Activated naive CD8-positive, alpha-beta T cell treated with anti-CD3 and anti-CD28 coated beads, Interleukin-2, amount 50 U/mL, for 16 hours (primary cell): ENCODE results near the gene RNF115.
A peak's percentile ranks its signal among the peaks of the same experiment; 100 is the strongest.
"Not testable (repeated sequence)": the region's sequence is repeated elsewhere in the genome, so short reads cannot be mapped to it uniquely, and the experiment has no call there.

Experiments used
- DNase-seq: peaks from one replicate; pipeline ENCODE4 v3.0.0-alpha.2; 2020; ENCODE audit warnings: low read depth, low spot score

Gene RNF115

DNA sequence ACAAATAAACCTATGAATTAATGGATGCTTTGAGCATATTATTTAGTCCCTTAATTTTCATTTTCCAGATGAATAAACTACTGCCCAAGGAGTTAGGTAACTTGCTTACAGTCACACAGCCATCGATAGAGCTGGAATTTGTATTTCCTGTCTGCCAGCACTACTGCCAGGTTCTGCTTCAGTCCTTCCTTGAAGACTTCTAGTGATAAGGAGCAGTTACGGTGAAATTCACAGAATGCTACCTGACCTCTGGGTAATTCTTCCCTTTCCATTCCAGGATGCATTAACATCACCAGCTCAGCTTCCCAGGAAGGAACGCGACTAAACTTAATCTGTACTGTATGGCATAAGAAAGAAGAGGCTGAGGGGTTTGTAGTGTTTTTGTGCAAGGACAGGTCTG lies 93.4 kb downstream of the RNF115 start:
- DNase-seq, result no peak

DNA sequence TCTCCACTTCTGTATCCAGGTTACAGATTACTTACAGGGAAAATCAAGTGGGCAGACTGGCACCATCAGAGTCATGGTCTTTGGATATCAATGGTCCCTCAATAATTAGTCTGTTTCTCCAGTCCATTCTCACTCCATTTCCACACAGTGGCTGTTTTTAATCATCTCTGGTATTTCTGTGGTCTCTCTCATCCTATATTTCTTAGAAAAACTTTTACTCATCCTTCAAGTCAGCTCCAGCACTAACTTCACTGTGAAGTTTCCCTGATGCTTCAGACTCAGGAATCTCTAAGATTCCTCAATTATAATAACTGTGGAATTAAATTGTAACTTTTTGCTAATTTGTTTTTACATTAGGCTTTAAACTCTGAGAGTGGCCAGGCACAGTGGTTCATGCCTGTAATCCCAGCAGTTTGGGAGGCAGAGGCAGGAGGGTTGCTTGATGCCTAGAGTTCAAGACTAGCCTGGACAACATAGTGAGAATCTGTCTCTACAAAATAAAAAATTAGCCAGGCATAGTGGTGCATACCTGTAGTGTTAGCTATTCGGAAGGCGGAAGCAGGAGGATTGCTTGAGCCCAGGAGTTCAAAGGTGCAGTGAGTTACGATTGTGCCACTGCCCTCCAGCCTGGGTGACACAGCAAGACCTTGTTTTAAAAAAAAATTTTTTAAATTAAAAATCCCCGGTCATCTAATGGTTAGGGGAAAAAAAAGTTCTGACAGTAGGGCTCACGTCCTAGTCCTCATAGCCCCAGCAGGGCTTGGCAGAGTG lies 94.0 kb downstream of the RNF115 start:
- no peak for DNase-seq

DNA sequence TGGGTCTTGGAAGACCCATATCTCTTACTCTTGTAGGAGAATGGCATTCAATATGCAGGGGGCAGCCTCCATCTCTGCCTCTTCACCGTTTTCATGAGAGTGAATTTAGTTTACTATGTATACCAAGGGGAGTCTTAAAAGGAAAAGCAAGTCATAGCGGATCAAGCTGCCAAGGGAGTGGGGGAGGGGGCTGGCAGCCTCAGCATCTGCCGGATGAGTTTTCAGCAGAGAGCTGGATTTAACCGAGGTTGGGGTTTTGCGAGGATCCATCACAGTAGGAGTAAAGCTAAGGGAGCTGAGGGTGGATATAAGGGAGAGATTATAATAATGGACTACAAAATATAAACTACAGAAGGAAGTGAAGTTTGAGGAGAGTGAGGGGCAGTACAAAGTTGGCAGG lies 94.7 kb downstream of the RNF115 start:
- DNase-seq, result no peak

DNA sequence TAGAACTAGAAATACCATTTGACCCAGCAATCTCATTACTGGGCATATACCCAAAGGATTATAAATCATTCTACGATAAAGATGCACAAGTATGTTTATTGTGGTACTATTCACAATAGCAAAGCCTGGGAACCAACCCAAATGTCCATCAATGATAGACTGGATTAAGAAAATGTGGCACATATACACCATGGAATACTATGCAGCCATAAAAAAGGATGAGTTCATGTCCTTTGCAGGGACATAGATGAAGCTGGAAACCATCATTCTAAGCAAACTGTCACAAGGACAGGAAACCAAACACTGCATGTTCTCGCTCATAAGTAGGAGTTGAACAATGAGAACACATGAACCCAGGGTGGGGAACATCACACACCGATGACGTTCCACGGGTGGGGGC lies 97.7 kb downstream of the RNF115 start:
- not testable (repeated sequence) for DNase-seq

DNA sequence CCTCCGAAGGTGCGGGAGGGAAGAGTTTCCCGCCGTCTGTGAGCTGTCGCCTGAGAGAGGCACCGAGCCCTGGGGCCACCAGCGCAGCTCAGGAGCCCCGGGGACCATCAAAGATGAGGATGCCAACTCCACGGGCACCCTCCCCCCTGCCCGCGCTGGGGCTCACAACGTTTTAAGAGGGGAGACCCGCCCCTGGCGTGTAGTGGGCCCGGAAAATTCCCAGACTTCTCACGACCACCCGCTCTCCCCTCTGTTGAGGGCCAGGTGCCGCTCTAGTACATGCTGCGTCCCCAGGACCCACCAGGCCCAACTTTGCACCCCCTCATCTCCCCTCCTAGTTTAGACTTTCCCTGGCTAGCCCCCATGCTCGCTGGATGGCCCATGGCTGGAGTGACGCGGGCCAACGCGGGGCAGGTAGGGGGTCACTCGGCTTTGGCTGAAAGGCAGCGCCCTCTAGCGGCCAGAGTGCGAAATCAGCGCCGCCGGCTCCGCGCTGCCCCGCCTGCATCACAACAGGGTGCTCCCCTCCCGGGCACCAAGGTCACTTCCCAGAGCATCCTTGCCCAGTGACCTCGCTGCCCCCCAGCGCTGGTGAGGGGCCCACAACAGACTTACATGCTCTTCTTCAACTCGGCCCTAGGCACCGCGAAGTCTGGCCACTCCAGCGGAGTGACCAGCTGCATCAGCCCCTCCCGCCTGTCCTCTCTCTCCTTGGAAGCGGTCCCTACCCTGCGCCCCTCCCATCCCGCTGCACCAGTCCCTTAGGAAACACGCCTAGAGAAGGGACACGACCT lies 102.8 kb downstream of the RNF115 start:
- DNase-seq, result peak; percentile 42

DNA sequence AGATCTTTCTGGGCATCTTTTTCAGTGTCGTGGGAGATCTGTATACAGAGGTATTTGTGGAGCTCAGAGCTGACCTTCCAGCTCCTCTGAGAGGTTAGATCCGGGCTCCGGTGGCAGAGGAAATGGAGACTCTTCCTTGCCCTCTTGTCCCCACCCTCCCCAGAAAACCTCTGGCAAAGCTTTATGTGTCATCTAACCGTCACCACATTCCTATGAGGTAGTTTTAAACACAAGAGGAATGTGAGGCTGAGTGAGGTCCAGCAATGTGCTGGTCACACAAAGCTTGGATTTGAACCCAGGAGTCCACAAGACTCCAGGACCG lies 103.4 kb downstream of the RNF115 start:
- no peak for DNase-seq

DNA sequence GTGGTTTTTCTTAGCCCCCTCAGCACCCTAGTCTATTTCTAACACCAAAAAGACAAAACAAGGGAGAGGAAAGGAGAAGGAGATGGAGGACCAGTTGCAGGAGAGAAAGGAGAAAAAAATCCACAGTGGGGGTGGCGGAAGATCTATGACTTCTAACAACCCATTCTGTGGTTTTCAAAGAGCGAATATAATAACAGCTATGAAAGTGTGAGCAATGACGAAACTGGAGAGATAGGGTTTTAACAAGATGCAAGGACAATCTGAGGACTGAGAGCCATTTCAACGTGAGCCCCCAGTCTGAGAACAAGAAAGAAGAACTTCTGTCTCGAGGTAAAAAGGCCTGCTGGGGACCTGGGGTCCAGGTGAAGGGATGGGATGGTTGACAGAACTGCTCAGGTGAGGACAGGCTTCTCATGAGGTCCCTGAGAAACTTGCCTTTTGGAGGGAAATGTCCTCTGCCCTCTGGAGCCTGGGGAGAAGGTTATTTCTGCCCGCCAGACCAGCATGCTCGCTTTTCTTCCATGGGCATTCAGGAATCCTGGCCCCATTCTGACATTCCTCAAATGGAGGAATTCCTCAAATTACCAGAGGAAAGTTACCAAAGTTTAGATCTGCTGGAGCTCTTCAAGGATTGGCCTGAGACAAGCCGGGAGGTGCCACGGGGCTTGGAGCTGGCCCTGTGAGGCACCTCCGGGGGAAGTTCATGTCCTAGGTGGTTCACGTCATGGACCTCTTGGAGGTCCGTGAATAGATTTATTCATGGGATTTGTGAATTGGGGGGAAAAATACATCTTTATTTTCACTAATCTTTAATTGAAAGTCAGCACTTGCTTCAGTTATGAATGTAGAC lies 104.4 kb downstream of the RNF115 start, which contains the start of gene CD160:
TSS of gene CD160 (plus strand) at position 270 of the 850 bp plus-strand sequence. CDS start 8,829 bp downstream, outside the sequence.
- DNase-seq, result no peak

DNA sequence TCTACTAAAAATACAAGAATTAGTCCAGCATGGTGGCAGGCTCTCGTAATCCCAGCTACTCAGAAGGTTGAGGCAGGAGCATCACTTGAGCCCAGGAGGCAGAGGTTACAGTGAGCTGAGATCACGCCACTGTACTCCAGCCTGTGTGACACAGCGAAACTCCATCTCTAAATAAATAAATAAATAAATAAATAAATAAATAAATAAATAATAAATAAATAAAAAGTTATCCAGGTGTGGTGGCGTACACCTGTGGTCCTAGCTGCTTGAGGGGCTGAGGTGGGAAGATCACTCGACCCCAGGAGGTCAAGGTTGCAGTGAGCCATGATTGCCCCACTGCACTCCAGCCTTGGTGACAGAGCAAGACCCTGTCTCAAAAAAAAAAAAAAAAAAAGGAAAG lies 105.4 kb downstream of the RNF115 start:
- not testable (repeated sequence) for DNase-seq

DNA sequence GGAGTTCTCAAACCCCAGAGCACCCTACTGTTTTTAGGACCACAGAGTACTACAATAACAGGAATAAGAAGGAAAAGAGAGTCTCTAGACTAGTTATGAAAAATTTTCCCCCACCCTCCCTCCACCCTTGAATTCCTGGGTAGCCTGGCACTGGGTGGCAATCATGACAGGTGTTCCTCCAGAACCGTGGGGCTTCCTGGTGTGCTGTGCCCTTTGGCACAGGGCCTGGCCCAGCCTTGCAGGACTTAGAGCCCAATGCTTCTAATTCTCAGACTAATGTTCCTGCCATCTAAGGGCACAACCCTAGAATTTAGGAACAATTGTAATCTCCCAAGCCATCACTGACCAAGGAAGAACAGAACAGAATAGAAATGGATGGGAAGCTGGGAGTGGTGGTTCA lies 106.1 kb downstream of the RNF115 start:
- DNase-seq, result no peak

DNA sequence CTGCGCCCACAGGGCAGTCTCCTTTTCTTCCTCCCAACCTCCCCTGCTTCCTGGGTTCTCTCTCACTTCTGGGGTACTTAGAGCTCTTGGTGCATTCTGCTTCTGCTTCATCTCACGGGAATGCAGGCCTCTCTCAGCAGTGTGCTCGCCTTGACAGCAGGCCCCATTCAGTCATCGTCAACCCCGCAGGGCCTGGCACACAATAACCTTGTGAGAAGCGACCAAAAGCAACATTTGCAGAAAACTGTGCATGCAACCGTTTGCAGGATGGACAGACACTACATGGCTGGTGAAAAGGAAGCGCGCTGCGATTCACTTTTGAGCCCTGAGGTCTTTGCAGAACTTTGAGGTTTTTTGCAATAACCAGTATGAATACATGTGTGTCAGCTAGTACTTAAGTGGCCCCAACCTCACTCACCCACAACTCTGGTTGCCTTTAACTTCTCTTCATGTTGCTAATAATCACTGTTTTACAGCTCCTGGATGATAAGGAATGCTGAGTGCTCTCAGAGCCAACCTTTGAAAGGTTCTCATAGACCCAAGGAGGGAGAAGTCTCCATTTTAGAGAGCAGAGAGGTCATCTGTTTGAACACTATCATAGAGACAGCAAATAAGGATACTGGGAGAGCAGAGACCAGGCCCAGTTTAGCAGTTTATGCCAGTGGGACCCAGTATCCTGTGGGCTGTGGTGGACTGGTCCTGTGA lies 107.1 kb downstream of the RNF115 start:
- no peak for DNase-seq

DNA sequence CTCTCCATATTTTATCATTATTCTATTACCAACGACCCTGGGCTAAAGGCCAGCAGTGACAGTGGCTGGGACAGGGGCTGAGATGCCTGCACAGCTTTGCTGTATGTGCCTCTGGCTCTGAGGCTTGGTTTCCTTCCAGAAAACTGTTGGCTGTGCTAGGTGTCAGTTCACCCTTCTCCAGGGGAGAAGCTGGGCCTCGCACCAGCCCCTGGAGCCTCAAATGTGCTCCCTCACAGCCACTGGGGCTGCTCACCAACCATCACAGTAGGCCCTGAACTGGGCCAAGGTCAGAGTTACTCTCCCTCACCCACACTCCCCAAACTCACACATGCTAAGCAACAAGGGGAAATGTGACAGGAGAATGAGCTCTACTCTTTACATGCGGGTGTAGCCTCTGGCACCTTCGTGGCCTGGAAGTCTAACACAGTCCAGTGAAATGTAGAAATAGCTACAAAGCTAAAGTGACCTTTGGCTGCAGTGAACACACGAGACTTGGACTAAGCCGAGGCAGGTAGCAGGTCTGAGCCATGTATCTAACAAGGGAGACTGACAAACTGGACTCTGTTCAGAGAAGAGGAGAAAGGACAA lies 109.3 kb downstream of the RNF115 start:
- DNase-seq, result no peak

DNA sequence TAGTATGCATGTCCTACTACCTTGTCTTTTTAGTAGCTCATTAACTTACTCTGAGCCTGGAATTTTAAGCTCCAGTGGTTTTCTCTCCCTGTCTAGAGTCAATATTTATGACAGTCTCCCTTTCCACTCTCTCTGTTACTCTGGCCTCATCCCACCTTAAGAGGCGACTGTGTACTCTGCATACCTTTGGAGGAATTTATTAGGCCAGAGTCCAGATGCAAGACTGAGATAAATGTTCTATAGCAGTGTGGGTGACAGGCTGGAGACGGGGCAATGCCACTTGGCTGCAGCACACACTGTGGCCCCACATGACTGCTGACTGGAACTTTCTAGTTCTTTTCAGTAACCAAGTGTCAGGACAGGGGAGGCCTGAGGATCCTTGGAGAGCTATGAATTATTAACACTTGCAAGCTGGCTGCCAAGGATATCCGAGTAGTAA lies 112.7 kb downstream of the RNF115 start:
- DNase-seq, result no peak

DNA sequence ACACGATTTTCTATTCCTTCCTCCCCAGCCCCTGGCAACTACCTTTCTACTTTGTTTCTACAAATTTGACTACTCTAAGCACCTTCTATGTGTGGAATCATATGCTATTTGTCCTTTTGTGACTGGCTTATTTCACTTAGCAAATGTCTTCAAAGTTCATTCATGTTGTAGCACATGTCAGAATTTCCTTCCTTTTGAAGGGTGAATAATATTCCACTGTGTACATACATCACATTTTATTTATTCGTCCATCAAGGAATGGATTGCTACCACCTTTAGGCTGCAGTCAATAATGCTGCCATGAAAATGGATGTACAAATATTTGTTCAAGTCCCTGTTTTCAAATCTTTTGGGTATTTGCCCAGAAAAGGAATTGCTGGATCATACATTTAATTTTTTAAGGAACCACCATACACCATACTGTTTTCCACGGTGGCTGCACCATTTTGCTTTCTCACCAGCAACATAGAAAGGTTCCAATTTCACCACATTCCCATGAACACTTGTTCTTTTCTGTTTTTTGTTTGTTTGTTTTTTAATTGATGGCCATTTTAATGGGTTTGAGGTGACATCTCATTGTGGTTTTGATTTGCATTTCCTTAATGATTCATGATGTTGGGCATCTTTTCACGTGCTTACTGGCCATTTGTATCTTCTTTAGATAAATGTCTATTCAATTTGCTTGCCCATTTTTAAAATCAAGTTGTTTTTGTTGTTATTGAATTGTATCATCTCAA lies 113.4 kb downstream of the RNF115 start:
- no peak for DNase-seq

DNA sequence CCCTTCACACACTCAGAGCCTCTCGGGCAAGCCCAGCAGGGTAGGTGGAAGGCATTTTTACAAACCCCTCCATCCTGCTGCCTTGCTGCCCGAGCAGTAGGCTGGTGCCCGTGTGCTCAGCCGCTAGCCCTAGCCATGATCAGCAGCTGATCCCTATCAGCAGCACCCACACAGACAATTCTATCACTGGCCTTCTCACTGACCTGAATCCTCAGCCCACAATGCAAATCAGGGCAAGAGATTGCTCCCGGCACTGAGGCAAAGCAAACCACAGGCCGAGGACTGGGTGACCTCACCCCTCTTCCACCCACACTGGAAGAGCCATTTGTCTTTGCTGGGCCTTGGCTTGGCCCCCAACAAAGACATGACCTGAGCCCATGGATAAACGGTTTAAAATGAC lies 115.8 kb downstream of the RNF115 start:
- no peak for DNase-seq

DNA sequence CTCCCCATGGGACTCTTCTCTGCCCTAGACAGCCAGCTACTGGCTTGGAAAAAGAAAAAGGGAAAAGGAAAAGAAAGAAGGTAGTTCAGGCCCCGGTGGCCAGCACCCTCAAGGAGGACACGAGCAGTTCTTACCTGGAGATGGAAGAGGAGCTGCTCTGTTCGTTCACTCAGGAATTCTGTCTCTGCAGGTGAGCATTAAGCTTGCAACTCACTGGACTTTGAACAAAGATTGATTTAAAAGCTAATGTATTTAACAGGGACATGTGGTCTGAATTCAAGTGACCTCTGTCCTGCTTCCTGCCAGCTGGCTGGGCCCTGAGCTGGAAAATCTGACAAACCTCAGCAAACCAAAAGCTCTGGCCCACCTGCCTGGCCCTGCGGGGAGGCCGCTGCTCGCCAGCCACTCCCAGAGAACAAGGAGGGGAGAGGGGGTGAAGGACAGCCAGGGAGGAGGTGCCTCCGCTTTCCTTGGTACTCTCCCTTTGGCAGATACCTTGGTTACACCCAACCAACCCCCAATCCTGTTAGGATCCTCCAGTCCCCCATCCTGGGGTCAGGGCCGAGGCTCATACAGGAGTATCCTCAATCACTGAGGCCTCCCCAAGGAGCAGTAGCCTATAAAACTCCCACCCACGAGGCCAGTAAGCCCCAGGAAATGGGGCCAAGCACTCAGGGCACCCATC lies 116.6 kb downstream of the RNF115 start, which contains the start of gene PDZK1:
TSS of gene PDZK1 (minus strand) at position 186 of the 685 bp plus-strand sequence. CDS start 19,347 bp downstream, outside the sequence.
- no peak for DNase-seq

DNA sequence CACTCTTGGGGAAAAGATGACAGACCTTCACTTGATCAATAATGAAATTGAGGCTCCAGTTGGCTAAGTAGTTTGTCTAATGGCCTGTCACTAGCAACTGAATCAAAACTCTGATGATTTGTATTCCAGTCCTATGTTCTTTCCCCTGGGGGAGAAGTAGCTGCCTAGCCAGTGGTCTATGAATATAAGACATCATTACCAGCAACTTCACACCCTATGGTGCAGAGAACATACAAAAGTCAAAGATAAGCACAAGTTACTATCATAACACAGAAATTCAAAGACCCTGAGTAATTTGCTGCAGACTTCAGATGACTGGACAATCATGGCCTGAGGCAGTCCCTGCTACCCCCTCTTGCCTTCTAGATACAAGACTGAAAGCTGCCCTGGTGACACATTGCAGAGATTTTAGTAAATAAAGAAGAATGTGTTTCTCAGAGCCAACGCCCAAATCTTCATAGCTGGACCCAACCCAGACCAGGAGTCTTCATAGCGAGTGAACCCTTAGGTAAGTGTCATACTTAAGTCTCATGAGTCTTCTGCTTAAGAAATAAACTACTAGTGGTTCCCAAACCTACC lies 117.7 kb downstream of the RNF115 start:
- DNase-seq, result no peak

DNA sequence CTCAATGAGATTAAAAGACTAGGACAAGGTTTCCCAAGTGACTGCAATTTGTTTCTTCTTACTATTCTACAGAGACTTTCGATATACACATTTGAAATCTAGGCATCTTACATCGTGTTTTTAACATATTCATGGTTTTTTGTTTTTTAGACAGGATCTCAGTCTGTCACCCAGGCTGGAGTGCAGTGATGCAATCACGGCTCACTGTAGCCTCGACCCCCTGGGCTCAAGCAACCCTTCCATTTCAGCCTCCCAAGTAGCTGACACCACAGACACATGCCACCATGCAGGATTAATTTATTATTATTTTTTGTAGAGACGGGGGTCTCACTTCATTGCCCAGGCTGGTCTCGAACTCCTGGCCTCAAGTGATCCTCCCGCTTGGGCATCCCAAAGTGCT lies 118.3 kb downstream of the RNF115 start:
- DNase-seq, result no peak

DNA sequence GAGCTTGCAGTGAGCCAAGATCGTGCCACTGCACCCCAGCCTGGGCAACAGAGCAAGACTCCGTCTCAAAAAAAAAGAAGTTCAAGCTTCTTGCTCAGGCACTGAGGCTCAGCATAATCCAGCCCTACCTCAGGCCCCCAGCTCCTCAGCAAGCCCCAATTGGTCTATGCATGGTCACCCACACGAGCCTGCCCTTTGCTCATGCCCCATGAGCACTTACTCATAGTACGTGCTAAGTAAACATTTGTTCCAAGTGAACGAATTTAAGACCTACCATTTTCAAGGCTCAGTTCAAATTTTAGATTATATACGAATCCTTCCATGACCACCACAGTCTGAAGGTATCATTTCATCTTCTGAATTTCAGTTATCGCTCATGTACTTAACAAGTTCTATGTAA lies 121.1 kb downstream of the RNF115 start:
- DNase-seq, result no peak

DNA sequence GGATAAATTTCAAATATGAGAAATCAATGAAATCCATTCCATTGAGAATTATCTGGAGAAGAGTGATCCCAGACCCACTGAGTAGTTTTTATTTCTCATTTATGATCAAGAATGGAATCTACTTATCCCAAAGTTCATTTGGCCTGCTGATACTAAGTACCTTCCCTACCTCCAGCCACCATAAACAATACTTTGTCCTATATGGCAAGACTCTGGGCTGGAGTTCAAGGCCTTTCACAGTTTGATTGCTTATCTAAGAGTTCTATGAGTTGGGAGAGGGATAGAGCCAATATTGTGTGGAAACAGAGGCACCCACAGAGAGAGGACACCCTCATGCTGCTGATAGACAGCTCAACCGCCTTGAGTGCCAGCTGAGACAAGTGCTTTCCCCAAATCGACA lies 121.8 kb downstream of the RNF115 start:
- DNase-seq, result no peak
